SK-N-MC (cell line): ENCODE data around the gene GOLGA6A.

ENCODE experiments used
- EZH2 ChIP-seq: fragments of 200-600 bp; sonication (generic); IDR thresholded peaks from one replicate; pipeline ENCODE4 v1.6.1; 2017; ENCODE audit warnings: antibody characterized with exemption
- POLR2AphosphoS5 ChIP-seq: IDR thresholded peaks from 2 replicates; pipeline ENCODE4 v1.6.1; 2012; ENCODE audit warnings: mild to moderate bottlenecking, low read depth, low read length, borderline replicate concordance

- TF ChIP-seq EZH2 (no peak), POLR2AphosphoS5 (no peak)
Measured at GRCh38 chr15:74053517-74053916, 28.8 kb downstream of the GOLGA6A start.
